Measurements from ENCODE around the gene PLAU.
"Not testable (repeated sequence)": the region's sequence is repeated elsewhere in the genome, so short reads cannot be mapped to it uniquely, and the experiment has no call there.

Gene PLAU

DNA sequence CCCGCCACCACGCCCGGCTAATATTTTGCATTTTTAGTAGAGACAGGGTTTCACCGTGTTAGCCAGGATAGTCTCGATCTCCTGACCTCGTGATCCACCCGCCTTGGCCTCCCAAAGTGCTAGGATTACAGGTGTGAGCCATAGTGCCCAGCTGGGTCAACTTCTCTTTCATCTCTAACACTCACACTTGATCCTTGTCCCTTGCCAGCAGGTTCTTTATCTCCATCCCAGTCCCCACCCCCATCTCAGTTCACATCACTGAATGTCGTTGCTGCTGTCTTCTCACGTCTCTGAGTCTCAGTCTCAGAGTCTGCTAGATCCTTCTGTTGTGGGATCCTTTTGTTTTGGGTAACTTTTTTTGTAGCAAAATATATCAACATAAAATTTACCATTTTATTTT lies 15.6 kb upstream of the PLAU start:
- CTCF ChIA-PET = interaction anchor here (1.4 kb wide), 1 partner anchor 9 kb away, joined by 3 read pairs; no protein-coding TSS in a partner anchor

DNA sequence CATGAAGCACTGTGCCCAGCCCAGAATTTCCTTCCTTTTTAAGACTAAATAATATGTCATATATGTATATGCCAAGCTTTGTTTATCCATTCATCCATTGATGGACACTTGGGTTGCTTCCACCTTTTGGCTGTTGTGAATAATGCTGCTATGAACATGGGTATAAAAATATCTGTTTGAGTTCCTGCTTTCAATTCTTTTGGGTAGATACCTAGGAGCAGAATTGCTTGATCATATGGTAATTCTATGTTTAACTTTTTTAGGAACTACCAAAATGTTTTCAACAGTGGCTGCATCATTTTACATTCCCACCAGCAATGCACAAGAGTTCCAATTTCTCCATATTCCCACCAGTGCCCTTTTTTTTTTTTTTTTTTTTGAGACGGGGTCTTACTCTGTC lies 13.2 kb upstream of the PLAU start:
- H3K36me3 Mint-ChIP-seq = no peaks in the 10 kb centered on the region
- H3K4me1 Mint-ChIP-seq = no peaks in the 10 kb centered on the region
- no peak overlapping the region for H3K4me3 Mint-ChIP-seq
- no peak for DNase-seq
- CTCF ChIA-PET = interaction anchor here (0.9 to 4.8 kb wide), 2 partner anchors 11 to 43 kb away, joined by 3 to 19 read pairs; no protein-coding TSS in a partner anchor
- no peaks in the 10 kb centered on the region for H3K9me3 Mint-ChIP-seq
- H3K27me3 Mint-ChIP-seq = peaks cover 54% of the 10 kb centered on the region
- H3K27ac Mint-ChIP-seq = no peak overlapping the region

More for the DNA sequence above, 15.6 kb upstream of the PLAU start:
- H3K27ac Mint-ChIP-seq, DNase-seq, H3K9me3 Mint-ChIP-seq, H3K36me3 Mint-ChIP-seq, H3K4me1 Mint-ChIP-seq, H3K4me3 Mint-ChIP-seq: not testable (repeated sequence)
- peaks cover 47% of the 10 kb centered on the region for H3K27me3 Mint-ChIP-seq

DNA sequence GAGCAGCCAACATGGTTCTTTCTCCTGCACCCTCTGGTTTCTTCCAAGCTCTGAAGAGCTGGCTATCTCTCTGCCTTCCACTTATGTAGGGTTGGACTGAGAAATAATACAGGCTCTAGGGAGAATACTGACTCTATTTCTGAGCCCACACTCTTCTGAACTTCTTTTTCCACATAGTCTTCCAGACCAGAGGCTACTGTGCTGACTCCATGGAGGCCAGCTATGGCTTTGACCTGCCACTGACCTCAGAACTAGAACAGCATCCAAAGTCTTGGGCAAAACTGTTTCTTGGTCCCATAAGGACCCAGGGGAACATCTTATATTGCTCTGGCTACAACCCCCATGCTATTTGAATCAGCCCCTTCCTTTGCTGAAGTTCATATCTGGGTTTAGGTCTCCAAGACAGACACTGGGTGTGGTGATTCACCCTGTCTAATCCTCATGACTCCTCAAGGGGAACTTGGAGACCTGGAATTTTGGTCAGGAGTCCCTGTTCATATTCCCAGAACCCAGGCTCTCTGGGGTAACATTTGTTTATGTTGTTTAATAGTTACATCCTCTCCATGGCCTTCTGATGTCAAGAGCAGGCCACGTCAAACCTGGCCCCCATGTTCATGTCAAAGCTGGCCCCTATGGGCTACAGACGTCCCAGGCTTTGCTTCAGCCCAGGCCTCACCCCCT lies 12.1 kb upstream of the PLAU start:
- Mint-ChIP-seq H3K27me3 (peaks cover 59% of the 10 kb centered on the region), H3K4me1 (no peaks in the 10 kb centered on the region), H3K36me3 (no peaks in the 10 kb centered on the region), H3K4me3 (no peak overlapping the region), H3K27ac (no peak overlapping the region), H3K9me3 (no peaks in the 10 kb centered on the region)
- no peak for DNase-seq
- CTCF ChIA-PET = interaction anchor here (0.6 to 4.8 kb wide), 7 partner anchors 8 to 42 kb away, joined by 3 to 19 read pairs (median 3); no protein-coding TSS in a partner anchor

DNA sequence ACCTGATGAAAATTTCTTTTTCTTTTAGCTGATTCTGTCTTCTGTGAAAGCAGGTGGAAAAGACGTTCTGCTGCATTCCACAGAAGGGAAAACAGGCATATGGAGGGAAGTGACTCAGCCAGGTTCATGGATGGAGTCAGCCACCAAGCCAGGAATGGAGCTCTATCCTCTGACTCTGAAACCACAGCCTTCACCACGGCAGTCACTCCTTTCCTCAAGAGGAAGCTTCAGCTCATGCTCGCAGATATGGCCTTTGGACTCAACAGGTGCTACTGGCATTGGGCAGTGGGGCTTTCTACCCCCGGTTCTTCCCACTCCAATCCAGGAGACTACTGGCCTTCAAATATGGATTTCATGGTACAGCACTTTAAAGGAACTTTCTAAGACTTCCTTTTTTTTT lies 11.5 kb upstream of the PLAU start:
- no peaks in the 10 kb centered on the region for H3K9me3 Mint-ChIP-seq
- no peak overlapping the region for H3K27ac Mint-ChIP-seq
- no peak overlapping the region for H3K4me3 Mint-ChIP-seq
- CTCF ChIA-PET = interaction anchor here (0.6 to 4.8 kb wide), 6 partner anchors 8 to 41 kb away, joined by 3 to 19 read pairs (median 4); no protein-coding TSS in a partner anchor
- H3K36me3 Mint-ChIP-seq = no peaks in the 10 kb centered on the region
- H3K4me1 Mint-ChIP-seq = no peaks in the 10 kb centered on the region
- H3K27me3 Mint-ChIP-seq = peaks cover 61% of the 10 kb centered on the region
- no peak for DNase-seq

DNA sequence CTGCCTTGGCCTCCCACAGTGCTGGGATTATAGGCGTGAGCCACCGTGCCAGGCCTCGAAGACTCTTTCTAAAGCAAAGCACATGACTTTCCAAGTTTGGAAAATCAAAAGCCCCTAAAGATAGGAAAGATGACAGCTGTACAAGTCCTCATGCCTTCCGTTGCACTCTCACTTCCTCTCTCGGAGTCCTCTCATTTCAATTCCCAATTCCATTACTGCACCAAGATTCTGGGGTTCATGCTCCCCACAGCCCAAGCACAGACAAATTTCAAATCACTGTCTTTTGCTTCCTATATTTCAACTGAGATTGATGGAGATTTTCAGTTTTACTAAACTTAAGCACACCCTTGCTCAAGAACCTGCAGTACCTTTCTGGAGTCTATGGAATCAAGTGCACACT lies 10.9 kb upstream of the PLAU start:
- no peak overlapping the region for H3K27ac Mint-ChIP-seq
- peaks cover 61% of the 10 kb centered on the region for H3K27me3 Mint-ChIP-seq
- H3K36me3 Mint-ChIP-seq = no peaks in the 10 kb centered on the region
- CTCF ChIA-PET = interaction anchor here (0.9 to 4.8 kb wide), 6 partner anchors 9 to 40 kb away, joined by 3 to 19 read pairs (median 4); no protein-coding TSS in a partner anchor
- no peaks in the 10 kb centered on the region for H3K4me1 Mint-ChIP-seq
- no peaks in the 10 kb centered on the region for H3K9me3 Mint-ChIP-seq
- DNase-seq = no peak
- H3K4me3 Mint-ChIP-seq = no peak overlapping the region

DNA sequence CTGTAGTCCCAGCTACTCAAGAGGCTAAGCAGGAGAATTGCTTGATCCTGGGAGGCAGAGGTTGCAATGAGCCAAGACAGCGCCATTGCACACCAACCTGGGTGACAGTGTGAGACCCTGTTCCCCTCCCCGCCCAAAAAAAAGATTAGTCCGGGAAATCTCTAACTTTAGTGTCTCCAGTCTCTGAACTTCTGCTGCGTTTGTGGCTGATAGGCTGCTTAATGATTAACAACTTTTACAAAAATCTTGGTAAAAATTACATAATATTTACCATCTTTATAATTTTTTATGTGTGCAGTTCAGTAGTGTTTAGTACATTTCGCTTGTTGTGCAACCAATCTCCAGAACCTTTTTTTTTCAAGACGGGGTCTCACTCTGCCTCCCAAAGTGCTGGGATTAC lies 9.7 kb upstream of the PLAU start:
- Mint-ChIP-seq H3K27me3 (peaks cover 70% of the 10 kb centered on the region), H3K9me3 (no peaks in the 10 kb centered on the region), H3K27ac (no peak overlapping the region), H3K4me1 (no peaks in the 10 kb centered on the region), H3K36me3 (no peaks in the 10 kb centered on the region), H3K4me3 (no peak overlapping the region)
- DNase-seq = no peak
- CTCF ChIA-PET = interaction anchor here (1.3 to 4.8 kb wide), 4 partner anchors 10 to 40 kb away, joined by 4 to 19 read pairs (median 10); no protein-coding TSS in a partner anchor

DNA sequence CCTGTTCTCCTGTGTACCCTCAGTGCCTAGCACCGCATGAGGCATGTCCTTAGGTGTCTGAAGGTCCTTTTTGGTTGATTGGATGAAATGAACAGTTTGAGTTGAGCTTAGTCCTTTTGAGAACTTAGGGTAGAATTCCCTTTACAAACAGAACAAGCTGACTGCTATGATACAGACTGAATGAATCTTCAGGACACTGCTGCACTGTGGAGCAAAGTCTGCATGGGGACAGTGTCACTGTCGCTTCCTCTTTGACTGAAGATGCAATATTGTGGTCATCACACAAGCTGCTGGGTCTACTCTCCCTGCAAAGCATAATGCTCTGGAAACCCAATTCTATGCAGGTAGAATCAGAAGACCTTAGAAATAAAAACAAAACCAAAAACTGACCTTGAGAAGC lies 8.6 kb upstream of the PLAU start:
- Mint-ChIP-seq H3K4me1 (peaks cover 4% of the 10 kb centered on the region), H3K27me3 (peaks cover 81% of the 10 kb centered on the region), H3K4me3 (no peak overlapping the region), H3K9me3 (no peaks in the 10 kb centered on the region), H3K27ac (no peak overlapping the region), H3K36me3 (no peaks in the 10 kb centered on the region)
- DNase-seq = no peak
- CTCF ChIA-PET = interaction anchor here (0.9 to 2.1 kb wide), 6 partner anchors 8 to 156 kb away, joined by 3 to 15 read pairs (median 4); partner anchors contain the start of gene PLAU

DNA sequence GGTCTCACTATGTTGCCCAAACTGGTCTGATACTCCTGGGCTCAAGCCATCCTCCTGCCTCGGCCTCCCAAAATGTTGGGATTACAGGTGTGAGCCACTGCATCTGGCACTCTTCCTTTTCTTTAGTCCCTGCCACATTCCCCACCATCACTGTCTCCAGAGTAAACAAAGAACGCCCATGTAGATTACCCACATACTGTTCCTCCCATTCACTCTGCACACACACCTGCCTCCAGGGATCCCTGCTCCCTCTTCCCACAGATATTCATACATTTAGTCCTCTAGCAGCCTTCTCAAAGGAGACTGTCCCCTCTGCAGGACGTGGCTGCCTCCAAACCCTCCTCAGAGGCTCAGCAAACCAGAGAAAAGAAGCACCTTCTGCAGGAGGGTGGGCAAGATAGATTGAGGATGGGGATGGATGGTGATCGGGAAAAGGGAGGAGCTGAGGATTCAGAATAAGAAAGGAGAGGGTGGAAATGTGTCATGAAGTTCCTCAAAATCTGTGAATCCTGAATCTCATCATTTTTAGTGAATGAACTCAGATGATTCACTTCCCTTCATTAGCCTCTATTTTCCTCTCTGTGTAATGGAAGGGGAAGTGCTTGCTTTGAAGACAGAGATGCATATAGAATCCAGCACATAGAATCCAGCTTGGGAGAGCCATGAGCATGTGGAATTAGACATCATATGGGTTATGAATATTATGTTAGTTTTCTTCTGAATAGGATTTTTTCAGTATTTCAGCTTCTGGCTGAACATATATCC lies 5.5 kb upstream of the PLAU start:
- Mint-ChIP-seq H3K4me3 (no peak overlapping the region), H3K9me3 (no peaks in the 10 kb centered on the region), H3K27me3 (peaks cover 84% of the 10 kb centered on the region), H3K36me3 (no peaks in the 10 kb centered on the region), H3K4me1 (peaks cover 33% of the 10 kb centered on the region), H3K27ac (no peak overlapping the region)
- CTCF ChIA-PET = interaction anchor here (0.6 to 2.9 kb wide), 2 partner anchors 25 to 35 kb away, joined by 3 to 13 read pairs; no protein-coding TSS in a partner anchor
- no peak for DNase-seq

DNA sequence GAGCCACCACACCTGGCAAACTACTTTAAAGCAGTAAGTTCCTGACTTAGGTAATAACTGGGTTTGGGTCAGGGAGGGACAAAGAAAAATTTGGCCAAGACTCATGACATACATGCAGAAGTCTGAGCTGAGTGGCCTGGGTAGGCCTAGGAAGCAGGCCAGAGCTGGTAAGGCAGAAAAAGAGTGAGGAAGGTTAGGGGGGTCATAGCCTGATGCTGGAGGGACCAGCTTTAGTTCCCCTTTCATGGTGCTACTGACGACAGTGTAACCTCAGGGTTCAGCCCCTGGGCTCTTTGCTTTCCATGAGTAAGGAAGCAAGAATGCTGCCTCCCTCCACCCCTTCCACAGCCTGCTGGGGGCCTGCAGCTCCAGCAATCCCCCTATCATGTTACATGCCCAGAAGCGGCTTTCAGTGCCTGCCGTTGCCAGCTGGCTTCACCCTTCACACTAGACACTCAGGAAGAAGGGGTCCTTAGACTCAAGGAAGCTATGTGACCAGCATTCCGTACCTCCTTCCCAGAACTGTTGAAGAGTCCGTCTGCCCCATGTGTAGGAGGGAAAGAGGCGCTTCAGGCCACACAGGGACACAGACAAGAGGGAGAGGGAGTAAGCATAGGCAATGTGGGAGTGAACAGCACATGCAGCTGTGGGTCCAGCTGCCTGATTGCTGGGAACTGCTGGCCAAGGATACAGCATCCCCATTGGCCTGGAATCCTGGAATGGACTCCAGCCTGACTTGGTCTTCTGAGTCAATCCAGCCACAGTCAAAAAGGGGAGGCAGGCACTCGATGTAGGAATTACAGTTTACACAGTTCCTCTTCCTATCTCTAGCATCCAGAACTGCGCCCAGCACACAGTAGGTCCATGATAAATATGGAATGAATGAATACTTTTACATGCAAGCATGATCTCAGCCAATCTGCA lies 4.1 kb upstream of the PLAU start:
- peaks cover 85% of the 10 kb centered on the region for H3K27me3 Mint-ChIP-seq
- no peak overlapping the region for H3K4me3 Mint-ChIP-seq
- no peak for DNase-seq
- H3K4me1 Mint-ChIP-seq = peaks cover 43% of the 10 kb centered on the region
- no peaks in the 10 kb centered on the region for H3K36me3 Mint-ChIP-seq
- CTCF ChIA-PET = interaction anchor here (0.7 to 2.9 kb wide), 5 partner anchors 8 to 34 kb away, joined by 3 to 13 read pairs (median 3); no protein-coding TSS in a partner anchor
- H3K9me3 Mint-ChIP-seq = no peaks in the 10 kb centered on the region
- no peak overlapping the region for H3K27ac Mint-ChIP-seq

DNA sequence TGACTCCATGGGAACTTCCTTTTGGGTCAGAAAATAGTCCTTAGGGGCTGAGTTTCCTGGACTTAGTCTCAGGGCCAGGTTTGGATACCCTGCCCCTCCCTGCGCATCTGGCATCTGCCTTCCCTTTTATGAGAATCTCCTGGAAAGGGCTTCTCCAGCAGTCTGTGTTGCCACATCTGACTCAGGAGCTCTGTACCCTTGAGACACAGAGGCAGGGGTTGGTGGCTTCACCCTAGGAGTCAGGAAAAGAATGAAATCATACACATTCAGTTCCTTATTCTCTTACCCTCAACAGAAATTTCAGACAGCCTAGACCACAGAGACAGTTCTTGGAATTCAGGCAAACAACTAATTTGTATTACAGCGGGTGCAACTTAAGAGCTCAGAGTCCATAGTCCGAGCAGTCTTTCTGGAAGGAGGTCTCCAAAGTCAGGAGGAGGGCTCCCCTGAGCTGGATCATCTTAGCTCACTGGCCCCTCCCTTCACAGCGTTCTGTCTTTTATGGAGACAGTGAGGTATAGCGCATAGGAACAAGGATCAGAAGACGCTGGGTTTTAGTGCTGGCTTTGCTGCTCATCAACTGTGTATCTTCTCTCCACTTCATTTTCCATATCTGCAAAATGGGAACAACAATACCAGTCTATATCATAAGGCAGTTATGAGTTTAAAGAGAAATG lies 3.0 kb upstream of the PLAU start:
- H3K27me3 Mint-ChIP-seq = peaks cover 86% of the 10 kb centered on the region
- H3K4me1 Mint-ChIP-seq = peaks cover 46% of the 10 kb centered on the region
- CTCF ChIA-PET = interaction anchor here (0.7 to 2.9 kb wide), 3 partner anchors 9 to 866 kb away, joined by 3 to 13 read pairs (median 4); no protein-coding TSS in a partner anchor
- no peaks in the 10 kb centered on the region for H3K9me3 Mint-ChIP-seq
- H3K36me3 Mint-ChIP-seq = no peaks in the 10 kb centered on the region
- no peak overlapping the region for H3K27ac Mint-ChIP-seq
- peak overlapping the region; percentile 21 for H3K4me3 Mint-ChIP-seq
- no peak for DNase-seq

DNA sequence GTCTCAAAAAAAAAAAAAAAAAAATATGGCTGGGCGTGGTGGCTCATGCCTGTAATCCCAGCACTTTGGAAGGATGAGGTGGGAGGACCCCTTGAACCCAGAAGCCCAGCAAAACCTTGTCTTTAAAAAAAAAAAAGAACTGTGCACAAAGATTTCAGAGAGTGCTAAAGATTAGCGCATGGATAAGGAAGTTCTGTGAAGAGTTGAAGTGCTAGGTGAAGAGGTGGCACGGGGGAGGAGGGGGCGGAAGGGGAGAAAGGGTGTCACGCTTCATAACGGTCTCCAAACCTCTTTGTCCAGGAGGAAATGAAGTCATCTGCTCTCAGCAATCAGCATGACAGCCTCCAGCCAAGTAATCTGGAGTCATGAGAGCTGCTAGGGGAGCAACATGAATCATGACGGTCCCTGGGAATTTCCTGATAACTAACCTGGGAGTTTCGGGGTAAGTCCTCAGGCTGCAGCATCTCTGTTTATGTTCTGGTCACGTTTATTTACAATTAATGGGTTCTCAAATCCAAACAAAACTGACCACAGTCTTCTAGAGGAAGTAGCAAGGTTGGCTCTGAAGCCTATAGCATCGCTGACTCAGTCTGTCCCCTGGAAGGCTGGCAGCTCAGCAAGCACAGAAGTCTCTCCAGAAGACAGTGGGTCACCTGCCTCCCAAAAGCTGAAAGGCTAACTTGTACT lies 1.9 kb upstream of the PLAU start:
- Mint-ChIP-seq H3K4me1 (peaks cover 46% of the 10 kb centered on the region), H3K36me3 (no peaks in the 10 kb centered on the region), H3K4me3 (peak overlapping the region; percentile 22), H3K27me3 (peaks cover 88% of the 10 kb centered on the region), H3K9me3 (no peaks in the 10 kb centered on the region), H3K27ac (peak overlapping the region; percentile 52)
- DNase-seq = peak; percentile 69
- CTCF ChIA-PET = interaction anchor here (0.7 to 0.8 kb wide), 2 partner anchors 31 to 865 kb away, joined by 4 read pairs; no protein-coding TSS in a partner anchor

DNA sequence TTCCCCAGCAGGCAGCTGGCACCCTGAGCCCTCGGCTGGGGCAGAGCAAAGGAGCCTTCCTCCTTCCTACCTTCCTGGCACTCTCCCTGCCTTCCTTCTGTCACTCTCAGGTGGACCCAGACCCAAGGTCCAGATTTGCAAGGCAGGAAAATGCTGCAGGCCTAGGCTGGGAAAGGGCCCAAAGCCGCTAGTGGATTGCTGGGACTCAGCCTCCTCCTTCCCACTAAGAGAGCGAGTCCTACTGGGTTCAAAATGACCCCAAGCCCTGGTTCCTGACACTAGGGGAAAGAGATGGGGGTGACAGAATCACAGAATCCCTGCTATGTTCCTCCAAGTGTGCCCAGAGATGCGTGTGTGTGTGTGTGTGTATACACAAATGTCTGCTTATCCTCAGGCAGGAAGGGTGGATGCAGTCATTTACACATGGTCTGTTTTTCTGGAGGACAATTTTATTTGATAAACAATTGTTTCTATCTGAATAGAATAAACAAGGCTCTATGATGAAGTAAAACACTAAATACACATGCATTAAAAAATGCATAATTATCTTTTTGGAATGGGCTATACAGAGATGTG lies 1.3 kb upstream of the PLAU start:
- no peak for DNase-seq
- H3K4me3 Mint-ChIP-seq = no peak overlapping the region
- H3K36me3 Mint-ChIP-seq = no peaks in the 10 kb centered on the region
- H3K4me1 Mint-ChIP-seq = peaks cover 46% of the 10 kb centered on the region
- H3K9me3 Mint-ChIP-seq = no peaks in the 10 kb centered on the region
- H3K27ac Mint-ChIP-seq = no peak overlapping the region
- CTCF ChIA-PET = interaction anchor here (0.8 kb wide), 1 partner anchor 31 kb away, joined by 4 read pairs; no protein-coding TSS in a partner anchor
- H3K27me3 Mint-ChIP-seq = peaks cover 90% of the 10 kb centered on the region

Measured in activated naive CD4-positive, alpha-beta T cell treated with anti-CD3 and anti-CD28 coated beads, Interleukin-2, amount 10 ng/mL, durations not matched to agents 7 days and 5 days (primary cell).